ENCODE data around the gene GUCD1. TPM values are rescaled to one million over a fixed set of nuclear protein-coding genes. Genes with fewer than 3 reads are reported as not detected.

Gene GUCD1
- total RNA-seq, 2 donors from 2014 or later, result 58.4 to 96.3 TPM

DNA sequence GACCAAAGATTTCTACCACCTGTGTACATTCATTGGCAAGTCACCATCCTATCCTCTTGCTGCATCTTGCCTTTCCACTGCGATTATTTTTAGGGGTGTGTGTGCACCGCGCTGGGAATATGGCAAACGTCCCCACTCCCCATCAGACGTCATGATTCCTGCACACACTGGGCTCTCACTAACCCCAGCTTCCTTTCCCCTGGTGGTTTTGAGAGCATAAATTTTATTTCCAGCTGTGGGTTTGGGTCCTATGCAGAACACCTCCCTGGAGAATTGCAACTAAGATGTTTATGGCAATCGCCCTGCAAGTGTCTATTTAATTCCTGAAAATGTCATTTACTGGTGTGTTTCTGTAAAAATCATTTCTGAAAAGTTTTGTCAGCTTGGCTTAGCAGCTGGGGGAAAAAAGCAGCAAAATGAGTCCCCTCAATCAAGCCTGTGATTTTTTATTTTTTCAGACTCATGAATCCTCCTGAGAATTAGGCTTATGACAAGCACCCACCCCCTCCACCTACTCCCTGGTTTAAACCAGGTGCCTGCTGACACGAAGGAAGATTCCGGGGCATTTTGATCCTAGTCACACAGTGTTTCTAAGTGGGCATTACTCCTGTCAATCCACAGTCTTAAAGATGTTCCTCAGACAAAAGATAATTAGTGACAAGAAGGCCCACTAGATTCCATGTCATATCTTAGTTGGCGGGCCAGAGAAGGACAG is 36.0 kb downstream of the GUCD1 start:
- DNase-seq (no peak), ATAC-seq (no peak)
- Mint-ChIP-seq H3K4me1 (peaks cover 4% of the 10 kb centered on the region), H3K27ac (no peak overlapping the region), H3K36me3 (ENCODE audit: low read depth) (no peaks in the 10 kb centered on the region), H3K27me3 (peaks cover 9% of the 10 kb centered on the region), H3K4me3 (no peak overlapping the region)
- no peaks in the 10 kb centered on the region for H3K9me3 ChIP-seq (ENCODE audit: control insufficient read depth, low read length, poor library complexity, severe bottlenecking)

DNA sequence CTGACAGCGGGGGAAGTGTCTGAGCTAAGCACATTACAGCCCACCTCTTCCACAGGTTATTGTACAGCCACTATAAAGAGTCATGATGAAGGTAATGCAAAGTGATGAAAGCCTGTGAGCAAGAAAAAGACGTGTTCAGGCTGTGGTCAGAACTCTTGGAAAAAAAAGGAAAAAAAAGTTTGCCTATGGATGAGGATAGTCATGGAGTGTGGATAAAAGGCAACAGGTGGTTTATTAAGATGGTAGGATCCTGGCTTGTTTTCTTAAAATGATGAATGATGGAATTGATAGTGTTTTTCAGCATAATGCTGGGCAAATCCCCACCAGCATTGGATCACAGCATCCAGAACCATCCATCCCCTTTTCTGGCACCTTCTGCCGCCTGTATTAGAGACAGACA is 36.7 kb downstream of the GUCD1 start:
- Mint-ChIP-seq H3K27me3 (peaks cover 9% of the 10 kb centered on the region), H3K27ac (no peak overlapping the region), H3K4me3 (no peak overlapping the region), H3K36me3 (ENCODE audit: low read depth) (no peaks in the 10 kb centered on the region), H3K4me1 (peaks cover 4% of the 10 kb centered on the region)
- H3K9me3 ChIP-seq (ENCODE audit: control insufficient read depth, low read length, poor library complexity, severe bottlenecking), result no peaks in the 10 kb centered on the region
- ATAC-seq (no peak), DNase-seq (no peak)

DNA sequence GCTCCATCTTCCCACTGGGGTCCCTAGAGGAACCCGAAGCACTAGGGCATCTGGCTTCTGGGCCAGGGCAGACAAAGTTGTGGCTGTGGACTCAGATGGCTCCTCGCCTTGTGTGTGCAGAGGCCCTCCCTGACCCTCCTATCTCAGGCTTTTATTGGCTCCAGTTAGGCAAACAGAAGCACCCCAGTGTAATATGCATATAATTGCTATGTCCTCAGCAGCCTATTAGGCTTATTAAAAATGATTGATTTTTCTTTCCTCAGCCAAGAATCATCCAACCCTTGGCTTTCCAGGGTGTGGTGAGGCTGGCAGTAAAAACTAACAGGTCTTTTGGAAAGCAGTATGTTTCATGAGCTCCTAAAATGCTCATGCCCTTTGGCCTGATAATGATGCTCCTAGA is 37.5 kb downstream of the GUCD1 start:
- peaks cover 9% of the 10 kb centered on the region for H3K27me3 Mint-ChIP-seq
- no peak overlapping the region for H3K4me3 Mint-ChIP-seq
- no peaks in the 10 kb centered on the region for H3K36me3 Mint-ChIP-seq (ENCODE audit: low read depth)
- DNase-seq, result no peak
- ATAC-seq, result no peak
- peaks cover 4% of the 10 kb centered on the region for H3K4me1 Mint-ChIP-seq
- no peaks in the 10 kb centered on the region for H3K9me3 ChIP-seq (ENCODE audit: control insufficient read depth, low read length, poor library complexity, severe bottlenecking)
- no peak overlapping the region for H3K27ac Mint-ChIP-seq

DNA sequence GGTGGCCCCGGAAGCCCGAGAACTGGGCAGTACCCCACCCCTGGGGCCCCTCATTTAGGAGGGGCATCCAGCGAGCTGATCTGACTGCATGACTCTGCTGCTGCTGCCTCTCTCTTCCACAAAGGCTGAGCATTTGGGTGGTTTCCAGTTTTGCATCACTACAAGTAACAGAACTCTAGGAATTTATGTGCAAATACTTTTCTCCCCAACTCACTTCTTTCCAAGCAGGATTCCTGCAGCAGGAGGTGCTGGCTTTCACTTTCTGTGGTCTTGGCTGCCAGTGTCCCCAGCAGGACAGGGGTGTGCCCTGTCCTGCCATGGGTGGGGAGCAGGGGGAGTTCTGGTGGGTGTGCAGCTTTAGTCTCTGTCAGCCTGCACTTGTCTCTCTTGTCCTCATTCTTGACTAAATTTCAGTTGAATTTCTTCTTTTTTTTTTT is 38.6 kb downstream of the GUCD1 start:
- no peak overlapping the region for H3K27ac Mint-ChIP-seq
- H3K36me3 Mint-ChIP-seq (ENCODE audit: low read depth), result no peaks in the 10 kb centered on the region
- H3K4me1 Mint-ChIP-seq, result peaks cover under 1% of the 10 kb centered on the region
- H3K9me3 ChIP-seq (ENCODE audit: control insufficient read depth, low read length, poor library complexity, severe bottlenecking), result no peaks in the 10 kb centered on the region
- H3K4me3 Mint-ChIP-seq, result no peak overlapping the region
- DNase-seq (no peak), ATAC-seq (no peak)
- peaks cover 9% of the 10 kb centered on the region for H3K27me3 Mint-ChIP-seq

DNA sequence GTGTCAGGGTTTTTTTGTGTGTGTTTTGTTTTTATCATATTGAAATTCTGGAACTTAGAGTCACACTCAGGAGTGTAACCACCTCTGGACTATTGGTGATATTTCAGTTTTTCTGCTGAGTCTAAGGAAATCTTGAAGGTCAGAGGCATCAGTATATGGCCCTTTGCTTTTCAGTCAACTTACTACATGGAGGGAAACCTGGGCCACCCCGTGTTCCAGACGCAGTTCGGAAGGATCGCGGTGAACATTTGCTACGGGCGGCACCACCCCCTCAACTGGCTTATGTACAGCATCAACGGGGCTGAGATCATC is 40.0 kb downstream of the GUCD1 start:
- H3K27me3 Mint-ChIP-seq, result peaks cover 9% of the 10 kb centered on the region

DNA sequence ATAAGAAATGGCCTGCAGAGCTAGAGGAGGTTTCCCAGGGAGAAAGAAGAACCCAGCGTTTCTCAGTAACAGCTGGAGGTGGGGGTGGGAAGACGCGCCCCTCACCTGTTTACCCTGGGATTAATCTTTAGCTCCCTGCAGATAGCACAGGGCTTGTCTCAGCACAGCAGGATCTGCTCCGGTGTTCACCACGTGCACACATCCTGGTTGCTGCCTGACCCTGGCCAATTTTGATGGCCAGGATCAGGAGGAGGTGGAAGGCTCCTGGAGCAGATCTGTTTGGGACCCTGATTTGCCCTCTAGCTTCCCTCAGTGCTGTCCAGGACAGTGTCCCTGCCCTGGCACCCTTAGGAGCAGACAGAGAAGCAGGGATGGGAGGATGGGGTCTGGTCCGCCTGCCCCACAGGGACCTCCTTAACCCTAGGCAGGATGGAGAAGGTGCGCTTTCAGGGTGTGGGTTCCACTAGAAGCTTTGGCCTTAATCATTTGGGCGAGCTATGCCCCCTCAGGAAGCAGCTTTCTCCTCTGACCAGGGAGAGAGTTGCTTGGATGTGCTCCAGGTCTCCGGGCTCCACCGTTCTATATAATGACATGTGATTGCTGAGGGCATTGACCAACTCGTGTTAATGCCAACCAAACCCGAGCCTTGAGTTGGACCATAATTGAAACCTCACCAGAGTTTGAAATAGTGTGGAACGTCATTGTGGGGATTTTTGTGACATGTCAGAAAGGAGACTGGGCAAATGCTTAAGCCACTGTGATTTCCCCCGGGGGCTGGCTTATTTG is 40.5 kb downstream of the GUCD1 start:
- H3K4me3 Mint-ChIP-seq, result no peak overlapping the region
- H3K36me3 Mint-ChIP-seq (ENCODE audit: low read depth), result no peaks in the 10 kb centered on the region
- peaks cover 9% of the 10 kb centered on the region for H3K27me3 Mint-ChIP-seq
- DNase-seq (no peak), ATAC-seq (no peak)
- H3K27ac Mint-ChIP-seq, result no peak overlapping the region
- no peaks in the 10 kb centered on the region for H3K9me3 ChIP-seq (ENCODE audit: control insufficient read depth, low read length, poor library complexity, severe bottlenecking)
- H3K4me1 Mint-ChIP-seq, result peaks cover 2% of the 10 kb centered on the region

More for the DNA sequence above, 40.0 kb downstream of the GUCD1 start:
- Mint-ChIP-seq H3K36me3 (ENCODE audit: low read depth) (no peaks in the 10 kb centered on the region), H3K4me1 (peaks cover 2% of the 10 kb centered on the region), H3K27ac (no peak overlapping the region), H3K4me3 (no peak overlapping the region)
- DNase-seq (no peak), ATAC-seq (no peak)
- H3K9me3 ChIP-seq (ENCODE audit: control insufficient read depth, low read length, poor library complexity, severe bottlenecking), result no peaks in the 10 kb centered on the region

DNA sequence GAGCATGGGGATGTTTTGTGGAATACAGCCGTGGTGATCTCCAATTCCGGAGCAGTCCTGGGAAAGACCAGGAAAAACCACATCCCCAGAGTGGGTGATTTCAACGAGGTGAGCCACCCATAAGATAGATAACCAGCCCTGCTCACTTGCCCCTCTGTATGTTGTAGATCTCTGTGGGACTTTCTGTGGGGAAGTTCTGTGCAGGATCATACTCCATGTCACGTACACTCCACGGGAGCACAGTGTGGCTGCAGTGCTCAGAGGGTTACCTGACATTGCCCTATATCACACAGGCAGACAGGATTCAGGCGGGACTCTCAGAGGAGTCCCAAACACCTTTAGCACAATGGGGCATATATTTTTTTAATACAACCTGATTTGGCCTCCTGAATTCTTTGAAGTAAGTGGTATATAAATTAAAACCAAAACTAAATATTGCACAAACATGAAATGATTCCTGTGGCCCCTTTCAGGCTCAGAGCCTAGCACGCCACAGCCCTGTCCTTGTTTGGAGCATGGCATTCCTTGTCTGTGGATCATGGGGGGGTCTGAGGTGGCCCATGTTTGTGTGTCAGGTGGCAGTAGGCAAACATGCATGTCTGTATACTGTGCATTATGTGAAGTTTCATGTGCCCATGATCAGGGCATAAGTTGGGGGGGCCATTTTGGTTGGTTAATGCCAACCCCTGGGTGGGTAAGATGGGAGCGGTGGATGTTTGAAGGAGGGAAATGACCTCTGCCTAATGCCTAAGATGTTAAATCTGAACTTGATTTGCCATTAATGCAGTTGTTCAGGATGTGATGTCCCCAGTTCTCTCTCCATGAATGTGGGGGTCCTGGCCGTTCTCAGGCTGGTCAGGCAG is 41.3 kb downstream of the GUCD1 start:
- no peak for ATAC-seq
- no peak for DNase-seq
- Mint-ChIP-seq H3K4me1 (peaks cover 4% of the 10 kb centered on the region), H3K4me3 (no peak overlapping the region), H3K36me3 (ENCODE audit: low read depth) (no peaks in the 10 kb centered on the region), H3K27ac (no peak overlapping the region), H3K27me3 (peaks cover 13% of the 10 kb centered on the region)
- no peaks in the 10 kb centered on the region for H3K9me3 ChIP-seq (ENCODE audit: control insufficient read depth, low read length, poor library complexity, severe bottlenecking)

DNA sequence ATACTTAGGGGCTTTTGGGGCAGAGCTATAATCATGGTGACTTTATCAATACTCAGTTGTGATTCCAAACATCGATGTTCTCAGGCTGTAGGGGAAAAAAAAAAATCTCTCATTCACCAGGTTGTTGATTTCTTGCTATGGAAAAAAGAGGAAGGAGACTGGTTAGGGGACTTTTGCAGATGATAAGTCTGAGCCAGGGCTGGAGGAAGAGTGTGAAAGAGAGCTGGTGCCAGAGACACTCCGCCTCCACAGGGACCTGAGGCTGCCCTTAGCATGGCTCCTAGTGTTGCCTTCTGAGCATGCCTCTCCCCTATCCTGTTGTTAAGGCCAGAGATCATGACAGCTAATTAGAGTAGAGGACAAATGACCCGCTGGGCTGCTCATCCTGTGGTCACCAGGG is 42.9 kb downstream of the GUCD1 start:
- no peak for ATAC-seq
- no peaks in the 10 kb centered on the region for H3K9me3 ChIP-seq (ENCODE audit: control insufficient read depth, low read length, poor library complexity, severe bottlenecking)
- no peaks in the 10 kb centered on the region for H3K36me3 Mint-ChIP-seq (ENCODE audit: low read depth)
- no peak overlapping the region for H3K27ac Mint-ChIP-seq
- peaks cover 10% of the 10 kb centered on the region for H3K27me3 Mint-ChIP-seq
- H3K4me1 Mint-ChIP-seq, result peaks cover 4% of the 10 kb centered on the region
- DNase-seq, result no peak
- H3K4me3 Mint-ChIP-seq, result no peak overlapping the region

DNA sequence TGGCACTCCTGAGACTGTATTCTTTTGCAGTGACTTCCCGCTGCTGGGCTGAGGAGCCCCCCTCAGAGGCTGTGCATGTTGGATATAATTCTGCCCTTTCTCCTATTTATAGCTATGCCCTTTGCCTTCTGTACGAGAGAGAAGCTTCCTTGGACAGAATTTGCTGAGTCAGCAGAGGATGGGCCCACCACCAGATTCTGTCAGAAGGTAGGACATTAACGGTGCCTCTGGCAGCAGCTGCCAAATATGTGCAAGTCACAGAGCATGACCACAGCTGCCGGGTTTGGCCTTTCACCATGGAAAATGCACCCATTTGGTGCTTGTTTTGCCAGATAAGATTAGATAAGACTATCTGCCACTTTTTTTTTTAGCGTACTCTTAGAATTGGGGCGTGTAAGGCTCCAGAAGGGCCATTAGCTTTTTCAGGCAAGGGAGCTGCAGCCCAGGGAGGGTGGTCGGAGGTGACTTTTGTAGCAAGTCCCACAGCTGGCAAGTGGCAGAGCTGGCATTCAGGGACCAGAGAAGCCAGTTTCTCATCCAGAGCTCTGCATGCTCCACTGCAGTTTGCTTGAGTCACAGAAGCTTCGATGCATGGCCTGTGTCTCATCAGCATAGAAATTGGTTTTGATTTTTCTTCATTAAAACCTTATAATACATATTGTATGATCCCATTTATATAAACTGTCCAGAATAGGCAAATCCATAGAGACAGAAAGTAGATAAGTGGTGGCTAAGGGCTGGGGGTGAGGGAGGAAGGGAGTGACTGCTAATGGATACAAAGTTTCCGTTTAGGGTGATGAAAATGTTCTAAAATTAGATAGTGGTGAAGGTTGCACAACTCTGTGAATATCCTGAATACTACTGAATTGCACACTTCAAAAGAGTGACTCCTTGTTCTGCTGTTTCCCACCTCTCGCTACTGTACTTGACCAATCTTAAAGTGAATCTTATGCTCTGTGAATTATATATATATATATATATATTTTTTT is 44.0 kb downstream of the GUCD1 start:
- peaks cover 4% of the 10 kb centered on the region for H3K4me1 Mint-ChIP-seq
- peaks cover 6% of the 10 kb centered on the region for H3K27me3 Mint-ChIP-seq
- H3K9me3 ChIP-seq (ENCODE audit: control insufficient read depth, low read length, poor library complexity, severe bottlenecking), result no peaks in the 10 kb centered on the region
- ATAC-seq (no peak), DNase-seq (no peak)
- no peak overlapping the region for H3K27ac Mint-ChIP-seq
- peaks cover 2% of the 10 kb centered on the region for H3K36me3 Mint-ChIP-seq (ENCODE audit: low read depth)
- no peak overlapping the region for H3K4me3 Mint-ChIP-seq

DNA sequence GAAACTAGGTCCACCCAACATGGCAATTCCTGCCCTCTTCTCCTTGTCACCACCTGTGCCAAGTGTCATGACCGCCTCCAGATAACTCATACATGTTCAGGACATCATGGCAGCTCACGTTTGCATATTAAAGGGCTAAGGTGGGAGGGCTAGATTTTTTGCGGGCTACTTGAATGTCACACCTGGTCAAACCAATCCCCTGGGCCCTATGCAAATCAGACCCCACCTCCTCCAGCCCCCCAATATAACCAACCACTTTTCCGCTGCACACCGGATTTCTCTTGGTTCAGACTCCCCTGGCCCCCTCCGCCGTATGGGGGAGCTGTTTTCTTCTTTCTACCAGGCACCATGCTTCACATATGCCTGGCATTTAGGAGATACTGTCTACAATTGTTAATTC is 47.2 kb downstream of the GUCD1 start:
- Mint-ChIP-seq H3K4me1 (peaks cover 11% of the 10 kb centered on the region), H3K4me3 (no peak overlapping the region), H3K27me3 (peaks cover 6% of the 10 kb centered on the region), H3K36me3 (ENCODE audit: low read depth) (peaks cover 2% of the 10 kb centered on the region), H3K27ac (no peak overlapping the region)
- ATAC-seq (no peak), DNase-seq (no peak)
- H3K9me3 ChIP-seq (ENCODE audit: control insufficient read depth, low read length, poor library complexity, severe bottlenecking), result no peaks in the 10 kb centered on the region

DNA sequence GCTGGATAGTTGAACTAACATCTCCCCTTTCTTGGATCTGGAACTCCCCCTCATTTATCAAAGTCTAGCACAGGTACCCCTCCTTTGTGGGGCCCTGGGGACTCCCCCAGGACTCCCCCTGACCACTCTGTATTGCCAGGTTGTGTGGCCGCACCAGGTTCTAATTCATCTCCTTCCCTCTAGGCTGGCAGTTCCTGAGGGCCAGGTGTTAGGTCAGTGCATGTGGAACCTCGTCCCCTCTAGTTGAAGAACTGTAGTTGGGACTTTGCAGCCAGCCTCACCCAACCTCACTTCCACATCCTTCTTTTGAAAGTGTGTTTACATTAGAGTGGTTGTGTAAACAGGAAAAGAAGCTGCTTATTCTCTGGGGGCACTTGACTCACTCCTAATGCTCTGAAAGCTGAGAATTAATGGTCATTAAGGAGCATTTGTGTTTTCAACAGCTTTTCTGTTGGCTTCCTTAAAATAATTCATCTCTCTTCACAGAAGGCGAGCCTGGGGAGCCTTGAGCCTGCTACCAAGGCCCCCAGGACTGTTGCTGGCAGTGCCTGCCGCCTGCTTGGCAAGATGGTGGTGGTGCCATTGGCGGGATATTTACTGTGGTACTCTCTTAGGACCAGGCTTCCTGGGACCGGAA is 48.0 kb downstream of the GUCD1 start:
- DNase-seq, result no peak
- Mint-ChIP-seq H3K36me3 (ENCODE audit: low read depth) (peaks cover 2% of the 10 kb centered on the region), H3K27me3 (peaks cover 12% of the 10 kb centered on the region), H3K4me1 (peaks cover 13% of the 10 kb centered on the region), H3K4me3 (no peak overlapping the region), H3K27ac (no peak overlapping the region)
- H3K9me3 ChIP-seq (ENCODE audit: control insufficient read depth, low read length, poor library complexity, severe bottlenecking), result no peaks in the 10 kb centered on the region
- no peak for ATAC-seq

Data from T-helper 17 cell (primary cell).